ENCODE results near the gene CCDC70. TPM values are rescaled to one million over a fixed set of nuclear protein-coding genes. Genes with fewer than 3 reads are reported as not detected.

The CCDC70 gene
- total and polyA plus RNA-seq, 12 donors, result not detected

DNA sequence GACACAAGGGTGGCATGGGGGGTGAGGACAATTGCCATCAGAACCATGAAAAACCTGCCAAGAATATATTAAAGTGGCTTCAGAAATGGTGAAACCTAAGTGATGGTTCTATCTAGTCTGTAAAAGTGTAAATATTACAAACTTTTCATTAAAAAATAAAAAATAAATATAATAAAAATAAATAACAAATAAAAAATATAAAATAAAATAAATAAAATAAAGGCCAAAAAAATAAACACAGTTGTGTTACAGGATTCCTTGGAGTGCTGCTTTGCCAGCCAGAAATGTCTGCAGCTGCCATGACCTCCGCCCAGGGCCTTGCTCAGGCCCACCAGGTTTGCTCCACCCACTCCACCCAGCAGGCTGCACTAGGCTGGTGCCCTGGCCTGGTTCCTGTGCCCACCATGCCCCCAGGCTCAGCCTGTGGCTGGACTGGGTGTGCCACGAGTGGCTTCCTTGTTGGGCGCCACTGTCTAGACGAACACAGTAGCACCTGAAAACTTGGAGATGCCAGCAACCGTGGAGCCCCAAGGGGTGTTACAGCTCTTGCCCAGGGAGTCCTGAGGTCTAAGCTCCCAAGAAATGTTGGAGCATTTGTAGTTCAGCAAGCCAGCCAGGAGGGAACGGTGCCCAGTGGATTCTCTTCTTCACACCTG is 20.9 kb downstream of the CCDC70 start:
- ATAC-seq (no peak), DNase-seq (no peak)
- no peaks in the 10 kb centered on the region for H3K36me3 ChIP-seq
- TF ChIP-seq, protein P1, sequence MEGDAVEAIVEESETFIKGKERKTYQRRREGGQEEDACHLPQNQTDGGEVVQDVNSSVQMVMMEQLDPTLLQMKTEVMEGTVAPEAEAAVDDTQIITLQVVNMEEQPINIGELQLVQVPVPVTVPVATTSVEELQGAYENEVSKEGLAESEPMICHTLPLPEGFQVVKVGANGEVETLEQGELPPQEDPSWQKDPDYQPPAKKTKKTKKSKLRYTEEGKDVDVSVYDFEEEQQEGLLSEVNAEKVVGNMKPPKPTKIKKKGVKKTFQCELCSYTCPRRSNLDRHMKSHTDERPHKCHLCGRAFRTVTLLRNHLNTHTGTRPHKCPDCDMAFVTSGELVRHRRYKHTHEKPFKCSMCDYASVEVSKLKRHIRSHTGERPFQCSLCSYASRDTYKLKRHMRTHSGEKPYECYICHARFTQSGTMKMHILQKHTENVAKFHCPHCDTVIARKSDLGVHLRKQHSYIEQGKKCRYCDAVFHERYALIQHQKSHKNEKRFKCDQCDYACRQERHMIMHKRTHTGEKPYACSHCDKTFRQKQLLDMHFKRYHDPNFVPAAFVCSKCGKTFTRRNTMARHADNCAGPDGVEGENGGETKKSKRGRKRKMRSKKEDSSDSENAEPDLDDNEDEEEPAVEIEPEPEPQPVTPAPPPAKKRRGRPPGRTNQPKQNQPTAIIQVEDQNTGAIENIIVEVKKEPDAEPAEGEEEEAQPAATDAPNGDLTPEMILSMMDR (IDR thresholded peaks at IDR 0.05), result no peak
- no peaks in the 10 kb centered on the region for H3K27me3 ChIP-seq
- no peak overlapping the region for H3K4me3 ChIP-seq
- H3K4me1 ChIP-seq, result no peaks in the 10 kb centered on the region
- 96 to 97% methylated on average over 6 of the region's 6 CpGs for WGBS, 2 donors
- no peak overlapping the region for H3K27ac ChIP-seq
- peaks cover 0 to 7% (median 0%) of the 10 kb centered on the region in 11 donors for H3K9me3 ChIP-seq
- intact Hi-C loops (cut with DNase I), result no loop called here

DNA sequence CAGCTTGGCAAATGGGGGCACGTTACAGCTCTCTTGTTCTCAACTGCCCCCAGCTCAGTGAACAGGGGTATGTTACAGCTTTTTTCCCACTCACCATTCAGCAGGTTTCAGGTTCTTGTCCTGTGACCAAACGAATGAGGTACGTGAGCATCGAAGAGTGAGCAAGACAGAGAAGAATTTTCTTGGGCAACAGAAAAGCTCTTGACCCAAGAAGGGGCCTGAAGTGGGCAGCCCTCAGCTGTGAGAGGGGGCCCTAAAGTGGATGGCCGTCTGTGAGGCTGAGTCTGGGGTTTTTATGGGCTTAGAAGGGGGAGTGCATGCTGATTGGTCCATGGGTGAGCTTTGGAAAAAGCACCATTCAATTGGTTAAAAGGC is 21.4 kb downstream of the CCDC70 start:
- ATAC-seq (no peak), DNase-seq (no peak)
- TF ChIP-seq, protein P1 (IDR thresholded peaks at IDR 0.05), result no peak
- peaks cover 0 to 7% (median 0%) of the 10 kb centered on the region in 11 donors for H3K9me3 ChIP-seq
- H3K4me1 ChIP-seq, result no peaks in the 10 kb centered on the region
- H3K36me3 ChIP-seq, result no peaks in the 10 kb centered on the region
- intact Hi-C loops (cut with DNase I), result no loop called here
- H3K27me3 ChIP-seq, result no peaks in the 10 kb centered on the region
- no peak overlapping the region for H3K27ac ChIP-seq
- 71 to 73% methylated on average over 5 of the region's 5 CpGs for WGBS, 2 donors
- no peak overlapping the region for H3K4me3 ChIP-seq

DNA sequence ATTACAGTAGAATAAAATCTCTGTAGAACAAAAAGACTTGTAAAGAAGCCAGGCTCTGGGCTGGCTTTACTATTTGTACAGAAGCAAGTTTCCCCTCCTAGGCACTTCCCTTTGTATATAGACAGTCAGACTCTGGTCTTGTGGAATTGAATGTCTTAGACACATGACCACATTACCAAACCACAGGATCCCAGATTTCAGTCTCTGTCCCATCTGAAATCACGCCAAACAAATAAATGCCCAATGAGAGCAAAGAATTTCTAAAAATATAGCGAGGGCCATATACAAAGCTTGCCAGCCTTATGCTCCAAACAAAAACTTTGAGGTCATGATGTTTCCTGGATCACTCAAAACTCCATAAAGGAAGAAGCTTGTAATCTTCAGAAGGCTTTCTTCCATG is 23.9 kb downstream of the CCDC70 start:
- Histone ChIP-seq H3K36me3 (no peaks in the 10 kb centered on the region), H3K4me3 (no peak overlapping the region), H3K4me1 (no peaks in the 10 kb centered on the region), H3K27me3 (no peaks in the 10 kb centered on the region), H3K27ac (no peak overlapping the region), H3K9me3 (peaks cover 0 to 7% (median 0%) of the 10 kb centered on the region in 11 donors)
- intact Hi-C loops (cut with DNase I), result no loop called here
- no peak for DNase-seq
- WGBS, 2 donors, result 86 to 92% methylated on average over 2 of the region's 2 CpGs
- no peak for ATAC-seq
- TF ChIP-seq, protein P1 (IDR thresholded peaks at IDR 0.05), result no peak

DNA sequence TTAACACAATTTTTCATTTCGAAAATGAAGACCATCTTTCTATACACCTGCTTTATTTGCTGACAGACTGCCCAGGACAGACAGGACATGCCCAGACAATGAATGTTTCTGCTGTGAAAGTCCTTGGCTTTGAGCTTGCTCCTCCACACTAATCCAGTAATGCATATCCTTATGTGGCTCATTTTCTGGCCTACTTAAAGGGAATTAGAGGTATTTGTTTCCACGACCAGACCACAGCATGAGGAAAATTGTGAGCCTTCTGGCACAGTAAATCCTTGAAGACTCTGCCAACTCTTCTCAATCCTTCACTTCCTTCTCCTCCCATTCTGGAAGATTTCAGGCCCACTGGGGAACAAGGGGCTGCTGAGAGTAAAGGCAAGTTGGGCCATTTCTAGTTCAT is 25.7 kb downstream of the CCDC70 start:
- no peak for ATAC-seq
- WGBS, 2 donors, result 67 to 69% methylated on average over 2 of the region's 2 CpGs
- Histone ChIP-seq H3K36me3 (no peaks in the 10 kb centered on the region), H3K9me3 (no peaks in the 10 kb centered on the region), H3K4me3 (no peak overlapping the region), H3K27ac (no peak overlapping the region), H3K27me3 (no peaks in the 10 kb centered on the region), H3K4me1 (no peaks in the 10 kb centered on the region)
- intact Hi-C loops (cut with DNase I), result no loop called here
- TF ChIP-seq, protein P1 (IDR thresholded peaks at IDR 0.05), result no peak
- DNase-seq, result no peak
